BLaER1 treated with 17β-estradiol and CSF1 and Interleukin-3, amounts not matched to agents 10 nM and 100 nM (cell line): ENCODE measurements around the gene TRIM61.
"Not testable (repeated sequence)": the region's sequence is repeated elsewhere in the genome, so short reads cannot be mapped to it uniquely, and the experiment has no call there.

Experiments used
- H3K27ac ChIP-seq, 11 experiments: shearing (Covaris generic); formaldehyde crosslinking; 2 replicates each; pipeline ENCODE4 v1.8.1; 2022
- H3K27me3 ChIP-seq, 11 experiments: shearing (Covaris generic); formaldehyde crosslinking; 2 replicates each; pipeline ENCODE4 v1.8.1; 2022
- H3K36me3 ChIP-seq, 11 experiments: shearing (Covaris generic); formaldehyde crosslinking; 2 replicates each; pipeline ENCODE4 v1.8.1; 2022
- H3K4me1 ChIP-seq, 10 experiments: shearing (Covaris generic); formaldehyde crosslinking; 2 replicates each; pipeline ENCODE4 v1.8.1; 2022
- H3K4me2 ChIP-seq, 11 experiments: shearing (Covaris generic); formaldehyde crosslinking; 2 replicates each; pipeline ENCODE4 v1.8.1; 2022
- H3K4me3 ChIP-seq, 10 experiments: shearing (Covaris generic); formaldehyde crosslinking; 2 replicates each; pipeline ENCODE4 v1.8.1; 2022
- H3K9ac ChIP-seq, 11 experiments: shearing (Covaris generic); formaldehyde crosslinking; 2 replicates each; pipeline ENCODE4 v1.8.1; 2022
- H3K9me3 ChIP-seq, 11 experiments: shearing (Covaris generic); formaldehyde crosslinking; replicated peaks in 1 of 11; 2 replicates each; pipeline ENCODE4 v1.8.1; 2022
- H4K20me1 ChIP-seq, 11 experiments: shearing (Covaris generic); formaldehyde crosslinking; 2 replicates each; pipeline ENCODE4 v1.8.1; 2022
- Cebpa-rat ChIP-seq, 11 experiments: shearing (Covaris generic); IDR thresholded peaks; 2 replicates each; pipeline ENCODE4 v1.8.1; 2022

The TRIM61 gene

DNA sequence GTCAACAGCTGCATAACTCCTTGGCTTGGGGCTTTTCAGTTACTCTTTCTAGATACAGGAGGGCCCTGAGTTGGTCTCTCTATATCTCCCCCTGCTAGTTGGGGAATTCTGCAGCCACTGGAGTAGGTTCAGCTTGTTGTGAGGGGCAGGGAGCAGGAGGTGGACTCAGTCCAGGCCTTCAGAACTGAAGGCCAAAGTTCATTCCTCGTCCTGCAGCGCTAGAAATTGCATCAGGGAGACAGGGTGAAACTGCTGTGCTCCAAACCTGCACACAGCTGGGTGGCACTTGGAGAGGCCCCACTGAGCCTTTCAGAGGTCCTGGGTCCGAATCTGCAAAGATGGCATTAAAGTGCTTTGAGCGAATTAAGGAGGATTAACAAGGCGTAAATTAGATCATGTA, 29.4 kb upstream of the TRIM61 start:
- H3K36me3 ChIP-seq = no peaks in the 10 kb centered on the region
- no peaks in the 10 kb centered on the region for H4K20me1 ChIP-seq
- no peak overlapping the region for H3K9ac ChIP-seq
- H3K4me1 ChIP-seq = no peaks in the 10 kb centered on the region
- H3K9me3 ChIP-seq = no peaks in the 10 kb centered on the region
- no peak for TF ChIP-seq Cebpa-rat (IDR thresholded peaks at IDR 0.05)
- no peak overlapping the region for H3K4me2 ChIP-seq
- no peaks in the 10 kb centered on the region for H3K27me3 ChIP-seq
- H3K27ac ChIP-seq = no peak overlapping the region
- no peak overlapping the region for H3K4me3 ChIP-seq

DNA sequence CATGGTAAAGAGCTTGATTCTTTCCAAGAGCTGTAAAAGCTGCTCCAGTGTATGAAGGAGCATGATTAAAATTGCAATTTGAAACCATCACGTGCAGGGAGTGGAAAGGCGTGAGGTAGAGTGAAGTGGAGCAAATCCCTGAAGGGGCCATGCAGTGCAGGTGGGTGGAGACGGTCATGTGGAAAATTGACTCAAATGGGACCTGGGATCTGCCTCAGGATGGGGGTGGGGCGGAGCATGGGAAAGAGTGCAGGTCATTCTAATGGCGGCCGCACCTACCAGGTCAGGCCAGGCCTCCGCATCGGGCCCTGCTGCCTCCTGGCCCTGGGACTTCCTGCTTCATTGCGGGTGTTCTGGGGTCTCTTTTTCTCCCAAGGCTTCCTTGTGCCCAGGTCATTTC, 29.0 kb upstream of the TRIM61 start:
- H3K4me2 ChIP-seq = no peak overlapping the region
- H4K20me1 ChIP-seq = no peaks in the 10 kb centered on the region
- no peak overlapping the region for H3K9ac ChIP-seq
- H3K9me3 ChIP-seq = no peaks in the 10 kb centered on the region
- H3K36me3 ChIP-seq = no peaks in the 10 kb centered on the region
- H3K4me1 ChIP-seq = no peaks in the 10 kb centered on the region
- no peak overlapping the region for H3K4me3 ChIP-seq
- TF ChIP-seq Cebpa-rat (IDR thresholded peaks at IDR 0.05) = no peak
- no peaks in the 10 kb centered on the region for H3K27me3 ChIP-seq
- H3K27ac ChIP-seq = no peak overlapping the region

DNA sequence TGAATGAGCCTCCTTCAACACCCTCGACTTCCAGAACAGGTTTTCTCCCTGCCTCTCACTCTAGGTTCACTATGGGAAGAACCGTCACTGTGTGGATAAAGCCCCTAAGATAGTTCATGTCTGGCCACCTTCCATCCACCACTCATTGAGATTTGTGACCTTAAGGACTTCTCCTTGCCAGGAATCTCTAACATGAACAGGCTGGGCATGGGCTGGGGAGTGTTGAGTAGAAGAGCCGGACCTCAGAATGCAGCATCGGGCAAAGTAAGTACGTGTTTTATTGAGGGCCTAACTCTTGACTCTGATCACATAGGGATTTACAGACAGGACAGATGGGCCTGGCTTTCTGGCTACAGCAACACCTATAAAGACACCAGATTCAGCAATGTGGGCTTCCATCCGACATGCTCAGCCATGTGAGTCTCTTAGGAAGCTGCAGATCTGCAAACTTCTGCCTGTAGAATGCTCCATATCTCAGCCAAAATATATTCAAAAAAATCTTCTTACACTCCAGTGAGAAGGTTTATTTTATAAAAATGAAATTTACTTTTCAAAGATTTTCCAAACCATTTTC, 28.0 kb upstream of the TRIM61 start:
- H3K27me3 ChIP-seq = no peaks in the 10 kb centered on the region
- H3K36me3 ChIP-seq = no peaks in the 10 kb centered on the region
- H3K4me1 ChIP-seq = no peaks in the 10 kb centered on the region
- H4K20me1 ChIP-seq = no peaks in the 10 kb centered on the region
- no peaks in the 10 kb centered on the region for H3K9me3 ChIP-seq
- no peak overlapping the region for H3K4me3 ChIP-seq
- no peak overlapping the region for H3K9ac ChIP-seq
- no peak for TF ChIP-seq Cebpa-rat (IDR thresholded peaks at IDR 0.05)
- H3K4me2 ChIP-seq = no peak overlapping the region
- no peak overlapping the region for H3K27ac ChIP-seq

DNA sequence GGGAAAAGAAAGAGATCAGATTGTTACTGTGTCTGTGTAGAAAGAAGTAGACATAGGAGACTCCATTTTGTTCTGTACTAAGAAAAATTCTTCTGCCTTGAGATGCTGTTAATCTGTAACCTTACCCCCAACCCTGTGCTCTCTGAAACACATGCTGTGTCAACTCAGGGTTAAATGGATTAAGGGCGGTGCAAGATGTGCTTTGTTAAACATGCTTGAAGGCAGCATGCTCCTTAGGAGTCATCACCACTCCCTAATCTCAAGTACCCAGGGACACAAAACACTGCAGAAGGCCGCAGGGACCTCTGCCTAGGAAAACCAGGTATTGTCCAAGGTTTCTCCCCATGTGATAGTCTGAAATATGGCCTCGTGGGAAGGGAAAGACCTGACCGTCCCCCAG, 24.5 kb upstream of the TRIM61 start:
- H3K27ac ChIP-seq, H3K27me3 ChIP-seq, H3K9ac ChIP-seq, H4K20me1 ChIP-seq, H3K4me1 ChIP-seq, H3K36me3 ChIP-seq, H3K9me3 ChIP-seq, H3K4me3 ChIP-seq, H3K4me2 ChIP-seq: not testable (repeated sequence)

DNA sequence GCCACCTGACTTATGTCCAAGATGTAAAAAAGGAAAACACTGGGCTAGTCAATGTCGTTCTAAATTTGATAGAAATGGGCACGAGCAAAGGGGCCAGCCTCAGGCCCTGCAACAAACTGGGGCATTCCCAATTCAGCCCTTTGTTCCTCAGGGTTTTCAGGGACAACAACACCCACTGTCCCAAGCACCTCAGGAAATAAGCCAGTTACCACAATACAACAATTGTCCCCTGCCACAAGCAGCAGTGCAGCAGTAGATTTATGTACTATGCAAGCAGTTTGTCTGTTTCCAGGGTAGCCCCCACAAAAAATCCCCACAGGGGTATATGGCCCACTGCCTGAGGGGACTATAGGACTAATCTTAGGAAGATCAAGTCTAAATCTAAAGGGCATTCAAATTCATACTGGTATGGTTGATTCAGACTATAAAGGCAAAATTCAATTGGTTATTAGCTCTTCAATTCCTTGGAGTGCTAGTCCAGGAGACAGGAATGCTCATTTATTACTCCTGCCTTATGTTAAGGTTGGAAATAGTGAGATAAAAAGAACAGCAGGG, 21.1 kb upstream of the TRIM61 start:
- not testable (repeated sequence) for H3K9ac ChIP-seq, H4K20me1 ChIP-seq, H3K4me1 ChIP-seq, H3K27ac ChIP-seq, H3K4me2 ChIP-seq, H3K36me3 ChIP-seq, H3K9me3 ChIP-seq, H3K27me3 ChIP-seq, H3K4me3 ChIP-seq

DNA sequence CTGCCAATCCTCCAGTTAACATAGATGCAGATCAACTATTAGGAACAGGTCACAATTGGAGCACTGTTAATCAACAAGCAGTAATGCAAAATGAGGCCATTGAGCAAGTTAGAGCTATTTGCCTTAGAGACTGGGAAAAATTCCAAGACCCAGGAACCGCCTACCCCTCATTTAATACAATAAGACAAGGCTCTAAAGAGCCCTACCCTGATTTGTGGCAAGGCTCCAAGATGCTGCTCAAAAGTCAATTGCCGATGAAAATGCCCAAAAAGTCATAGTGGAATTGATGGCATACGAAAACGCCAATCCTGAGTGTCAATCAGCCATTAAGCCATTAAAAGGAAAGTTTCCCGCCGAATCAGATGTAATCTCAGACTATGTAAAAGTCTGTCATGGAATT, 20.5 kb upstream of the TRIM61 start:
- H3K4me2 ChIP-seq = no peak overlapping the region
- H3K36me3 ChIP-seq = no peaks in the 10 kb centered on the region
- no peak overlapping the region for H3K27ac ChIP-seq
- no peak overlapping the region for H3K4me3 ChIP-seq
- no peaks in the 10 kb centered on the region for H4K20me1 ChIP-seq
- no peaks in the 10 kb centered on the region for H3K27me3 ChIP-seq
- TF ChIP-seq Cebpa-rat (IDR thresholded peaks at IDR 0.05) = no peak
- H3K9ac ChIP-seq = no peak overlapping the region
- H3K4me1 ChIP-seq = no peaks in the 10 kb centered on the region
- H3K9me3 ChIP-seq = peaks cover 0 to 5% (median 0%) of the 10 kb centered on the region in 11 experiments; a peak in 3 of 22 replicates

DNA sequence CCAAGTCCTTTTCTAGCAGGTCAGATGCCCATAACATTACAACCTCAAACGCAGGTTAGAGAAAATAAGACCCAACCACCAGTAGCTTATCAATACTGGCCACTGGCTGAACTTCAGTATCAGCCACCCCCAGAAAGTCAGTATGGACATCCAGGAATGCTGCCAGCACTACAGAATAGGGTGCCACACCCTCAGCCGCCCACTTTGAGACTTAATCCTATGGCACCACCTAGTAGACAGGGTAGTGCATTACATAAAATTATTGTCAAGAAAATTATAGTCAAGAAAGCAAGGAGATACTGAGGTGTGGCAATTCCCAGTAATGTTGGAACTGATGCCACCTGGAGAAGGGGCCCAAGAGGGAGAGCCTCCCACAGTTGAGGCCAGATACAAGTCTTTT, 19.9 kb upstream of the TRIM61 start:
- no peak for TF ChIP-seq Cebpa-rat (IDR thresholded peaks at IDR 0.05)
- H3K4me2 ChIP-seq = no peak overlapping the region
- no peaks in the 10 kb centered on the region for H3K27me3 ChIP-seq
- no peaks in the 10 kb centered on the region for H4K20me1 ChIP-seq
- no peak overlapping the region for H3K9ac ChIP-seq
- H3K27ac ChIP-seq = no peak overlapping the region
- H3K4me1 ChIP-seq = no peaks in the 10 kb centered on the region
- no peaks in the 10 kb centered on the region for H3K36me3 ChIP-seq
- H3K4me3 ChIP-seq = no peak overlapping the region
- peaks cover 0 to 5% (median 0%) of the 10 kb centered on the region in 11 experiments; a peak in 3 of 22 replicates for H3K9me3 ChIP-seq

DNA sequence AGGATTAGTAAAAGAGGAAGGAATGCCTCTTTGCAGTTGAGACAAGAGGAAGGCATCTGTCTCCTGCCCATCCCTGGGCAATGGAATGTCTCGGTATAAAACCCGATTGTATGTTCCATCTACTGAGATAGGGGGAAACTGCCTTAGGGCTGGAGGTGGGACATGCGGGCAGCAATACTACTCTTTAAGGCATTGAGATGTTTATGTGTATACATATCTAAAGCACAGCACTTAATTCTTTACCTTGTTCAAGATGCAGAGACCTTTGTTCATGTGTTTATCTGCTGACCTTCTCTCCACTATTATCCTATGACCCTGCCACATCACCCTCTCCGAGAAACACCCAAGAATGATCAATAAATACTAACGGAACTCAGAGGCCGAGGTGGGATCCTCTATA, 18.7 kb upstream of the TRIM61 start:
- not testable (repeated sequence) for H3K27me3 ChIP-seq, H3K4me3 ChIP-seq, H3K36me3 ChIP-seq, H3K27ac ChIP-seq, H3K9ac ChIP-seq, H4K20me1 ChIP-seq, H3K9me3 ChIP-seq, H3K4me2 ChIP-seq, H3K4me1 ChIP-seq

DNA sequence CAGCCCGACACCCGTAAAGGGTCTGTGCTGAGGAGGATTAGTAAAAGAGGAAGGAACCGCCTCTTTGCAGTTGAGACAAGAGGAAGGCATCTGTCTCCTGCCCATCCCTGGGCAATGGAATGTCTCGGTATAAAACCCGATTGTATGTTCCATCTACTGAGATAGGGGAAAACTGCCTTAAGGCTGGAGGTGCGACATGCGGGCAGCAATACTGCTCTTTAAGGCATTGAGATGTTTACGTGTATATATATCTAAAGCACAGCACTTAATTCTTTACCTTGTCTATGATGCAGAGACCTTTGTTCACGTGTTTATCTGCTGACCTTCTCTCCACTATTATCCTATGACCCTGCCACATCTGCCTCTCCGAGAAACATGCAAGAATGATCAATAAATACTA, 13.3 kb upstream of the TRIM61 start:
- not testable (repeated sequence) for H3K4me3 ChIP-seq, H3K27me3 ChIP-seq, H3K9me3 ChIP-seq, H3K9ac ChIP-seq, H3K27ac ChIP-seq, H4K20me1 ChIP-seq, H3K36me3 ChIP-seq, H3K4me2 ChIP-seq, H3K4me1 ChIP-seq

DNA sequence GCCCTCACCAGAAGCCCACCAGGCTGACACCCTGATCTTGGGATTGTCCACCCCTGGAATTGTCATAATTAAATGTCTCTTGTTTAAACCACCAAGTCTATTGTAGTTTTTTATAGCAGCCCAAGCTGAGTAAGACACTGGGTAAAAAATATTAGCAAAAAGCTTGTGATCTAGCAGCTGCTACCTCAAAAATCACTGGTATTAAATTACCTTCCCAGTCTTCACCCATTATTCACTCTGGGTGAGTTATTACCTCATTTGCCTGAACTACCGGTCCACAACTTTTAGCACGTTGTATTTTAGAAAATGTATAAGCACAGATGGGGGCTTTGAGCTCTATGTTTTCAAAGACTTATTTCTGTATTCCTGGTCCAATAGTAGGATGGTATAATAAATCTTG, 12.0 kb upstream of the TRIM61 start:
- Histone ChIP-seq H3K27ac (no peak overlapping the region), H3K4me2 (no peak overlapping the region), H3K27me3 (no peaks in the 10 kb centered on the region), H3K4me1 (no peaks in the 10 kb centered on the region), H3K4me3 (no peak overlapping the region), H3K9me3 (peaks cover 0 to 8% (median under 1%) of the 10 kb centered on the region in 11 experiments; a peak in 9 of 22 replicates), H4K20me1 (no peaks in the 10 kb centered on the region), H3K9ac (no peak overlapping the region), H3K36me3 (no peaks in the 10 kb centered on the region)
- TF ChIP-seq Cebpa-rat (IDR thresholded peaks at IDR 0.05) = no peak

DNA sequence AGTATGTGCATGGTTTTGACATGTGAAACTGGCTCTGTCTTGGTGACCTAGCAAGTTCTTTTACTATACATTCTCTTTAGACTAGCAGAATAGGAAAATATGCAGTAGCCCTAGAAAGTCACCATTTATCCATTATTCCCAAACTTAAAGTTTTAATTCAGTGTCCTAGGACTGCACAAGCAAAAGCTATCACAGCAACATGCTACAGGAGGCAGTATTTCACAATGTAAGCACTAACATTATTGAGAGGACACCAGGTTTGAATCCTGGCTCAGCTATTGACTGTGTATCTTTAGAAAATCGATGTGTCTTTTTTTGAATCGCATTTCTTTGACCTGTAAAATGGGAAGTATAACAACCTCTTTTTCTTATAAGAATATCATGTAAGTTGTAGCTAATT, 5.5 kb downstream of the TRIM61 start:
- not testable (repeated sequence) for H3K27me3 ChIP-seq

More for the DNA sequence above, 5.5 kb downstream of the TRIM61 start:
- H3K9me3 ChIP-seq, H4K20me1 ChIP-seq, H3K9ac ChIP-seq, H3K4me3 ChIP-seq, H3K4me1 ChIP-seq, H3K36me3 ChIP-seq, H3K4me2 ChIP-seq, H3K27ac ChIP-seq: not testable (repeated sequence)
